Astrocyte (in vitro differentiated cells and primary cell): Measurements from ENCODE around the gene KIN.

Experiments used
- CTCF ChIP-seq: IDR thresholded peaks from 2 replicates; pipeline ENCODE4 v1.5.1; 2011; ENCODE audit warnings: low read depth, mild to moderate bottlenecking, inconsistent platforms, low read length, moderate library complexity; ENCODE audit not compliant: insufficient read depth
- EZH2 ChIP-seq: IDR thresholded peaks from 2 replicates; pipeline ENCODE4 v1.6.1; 2012; ENCODE audit warnings: mild to moderate bottlenecking, low read length, inconsistent platforms; ENCODE audit not compliant: insufficient read depth

- TF ChIP-seq CTCF (no peak), EZH2 (no peak)
Observed at GRCh38 chr10:7788639-7789286, 970 bp upstream of the KIN start.
